ENCODE measurements around the gene SCN5A.

DNA sequence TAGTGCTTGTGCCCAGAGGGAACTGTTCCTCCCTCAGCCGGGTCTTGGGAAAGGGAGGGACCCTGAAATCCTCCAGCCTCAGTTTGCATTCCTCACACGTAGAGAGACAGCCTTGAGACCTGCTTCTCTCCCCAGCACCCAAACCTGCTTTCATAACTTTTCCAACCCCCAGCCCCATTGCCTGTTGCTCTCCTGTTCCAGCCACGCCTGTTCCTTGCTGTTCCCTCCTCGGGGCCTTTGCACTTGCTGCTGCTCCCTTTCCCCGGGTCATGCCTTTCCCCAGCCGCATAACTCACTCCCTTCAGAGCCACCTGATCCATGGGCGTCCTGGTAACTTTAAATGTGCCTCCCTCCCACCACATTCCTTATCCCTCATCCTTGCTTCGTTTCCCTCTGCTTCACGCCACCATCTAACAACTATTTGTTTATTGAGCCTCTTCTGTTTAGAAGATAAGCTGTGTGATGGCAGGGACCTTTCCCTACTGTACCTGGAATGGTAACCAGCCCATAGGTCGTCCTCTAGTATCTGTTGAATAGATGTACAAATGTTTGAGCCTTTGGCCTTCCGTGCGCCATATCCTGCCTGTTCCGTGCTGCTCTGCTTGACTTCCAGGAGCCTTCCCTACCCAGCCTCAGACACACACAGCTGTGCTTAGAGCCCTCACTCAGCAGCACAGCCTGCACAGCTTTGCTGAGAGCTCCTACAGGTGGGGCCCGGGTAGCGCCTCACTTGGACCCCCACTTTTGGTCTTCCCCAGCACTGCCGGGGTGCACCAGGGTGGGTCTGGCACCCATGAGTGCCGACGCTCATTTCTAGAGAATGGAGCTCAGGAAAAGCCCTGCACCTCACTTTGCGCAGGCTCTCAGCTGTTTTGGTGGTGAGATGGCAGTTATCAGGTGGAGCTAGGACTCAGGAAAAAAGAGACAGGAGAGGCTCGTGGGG, 60.2 kb downstream of the SCN5A start:
- TF ChIP-seq, protein P1, sequence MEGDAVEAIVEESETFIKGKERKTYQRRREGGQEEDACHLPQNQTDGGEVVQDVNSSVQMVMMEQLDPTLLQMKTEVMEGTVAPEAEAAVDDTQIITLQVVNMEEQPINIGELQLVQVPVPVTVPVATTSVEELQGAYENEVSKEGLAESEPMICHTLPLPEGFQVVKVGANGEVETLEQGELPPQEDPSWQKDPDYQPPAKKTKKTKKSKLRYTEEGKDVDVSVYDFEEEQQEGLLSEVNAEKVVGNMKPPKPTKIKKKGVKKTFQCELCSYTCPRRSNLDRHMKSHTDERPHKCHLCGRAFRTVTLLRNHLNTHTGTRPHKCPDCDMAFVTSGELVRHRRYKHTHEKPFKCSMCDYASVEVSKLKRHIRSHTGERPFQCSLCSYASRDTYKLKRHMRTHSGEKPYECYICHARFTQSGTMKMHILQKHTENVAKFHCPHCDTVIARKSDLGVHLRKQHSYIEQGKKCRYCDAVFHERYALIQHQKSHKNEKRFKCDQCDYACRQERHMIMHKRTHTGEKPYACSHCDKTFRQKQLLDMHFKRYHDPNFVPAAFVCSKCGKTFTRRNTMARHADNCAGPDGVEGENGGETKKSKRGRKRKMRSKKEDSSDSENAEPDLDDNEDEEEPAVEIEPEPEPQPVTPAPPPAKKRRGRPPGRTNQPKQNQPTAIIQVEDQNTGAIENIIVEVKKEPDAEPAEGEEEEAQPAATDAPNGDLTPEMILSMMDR (IDR thresholded peaks at IDR 0.05; ENCODE audit: low read depth, low read length), result no peak
- no peak for TF ChIP-seq EZH2phosphoT487 (IDR thresholded peaks at IDR 0.05; ENCODE audit: low read depth)

Data from OCI-LY3 (cell line).